ENCODE data around the gene WDR18. TPM values are rescaled to one million over a fixed set of nuclear protein-coding genes. Genes with fewer than 3 reads are reported as not detected.

WDR18 gene
- total RNA-seq, 2 donors from 2014 or later, result 68.6 to 85.6 TPM

GRCh38 chr19:1006711-1007398, 22.7 kb downstream of the WDR18 start:
- H3K36me3 ChIP-seq (ENCODE audit: control insufficient read depth, insufficient read depth, low read length), result no peaks in the 10 kb centered on the region
- Mint-ChIP-seq H3K4me3 (no peak overlapping the region), H3K27ac (no peak overlapping the region), H3K9me3 (peaks cover 8% of the 10 kb centered on the region), H3K4me1 (no peaks in the 10 kb centered on the region), H3K27me3 (ENCODE audit: insufficient read depth) (peaks cover 5% of the 10 kb centered on the region), H3K36me3 (ENCODE audit: low read depth) (peaks cover 13% of the 10 kb centered on the region)
- no peak for TF ChIP-seq CTCF (conservative IDR thresholded peaks at IDR 0.05)
- no peaks in the 10 kb centered on the region for H3K4me1 ChIP-seq (ENCODE audit: control insufficient read depth, insufficient read depth, low read length)
- H3K9ac ChIP-seq (ENCODE audit: extremely low read depth, low read length, poor library complexity, severe bottlenecking), result no peak overlapping the region
- H3K27me3 ChIP-seq (ENCODE audit: control insufficient read depth, insufficient read depth, low read length, poor library complexity, severe bottlenecking), result peaks cover 5% of the 10 kb centered on the region
- H3K27ac ChIP-seq (ENCODE audit: low read depth, low read length), result no peak overlapping the region
- no peak for DNase-seq
- 88 to 90% methylated on average over 18 to 27 of the region's 27 CpGs for WGBS, 2 experiments (ENCODE audit: insufficient coverage in 1 of 2, insufficient read length in 1 of 2)
- H3K9me3 ChIP-seq (ENCODE audit: control insufficient read depth, low read length), result no peaks in the 10 kb centered on the region
- no peak overlapping the region for H3K4me3 ChIP-seq (ENCODE audit: low read length)

GRCh38 chr19:1007399-1008251, 23.5 kb downstream of the WDR18 start:
- peaks cover 8% of the 10 kb centered on the region for H3K9me3 Mint-ChIP-seq
- Histone ChIP-seq H3K4me1 (ENCODE audit: control insufficient read depth, insufficient read depth, low read length) (no peaks in the 10 kb centered on the region), H3K4me3 (ENCODE audit: low read length) (no peak overlapping the region), H3K9me3 (ENCODE audit: control insufficient read depth, low read length) (no peaks in the 10 kb centered on the region), H3K27me3 (ENCODE audit: control insufficient read depth, insufficient read depth, low read length, poor library complexity, severe bottlenecking) (peaks cover 2% of the 10 kb centered on the region), H3K27ac (ENCODE audit: low read depth, low read length) (no peak overlapping the region), H3K9ac (ENCODE audit: extremely low read depth, low read length, poor library complexity, severe bottlenecking) (no peak overlapping the region), H3K36me3 (ENCODE audit: control insufficient read depth, insufficient read depth, low read length) (no peaks in the 10 kb centered on the region)
- no peak for DNase-seq
- peaks cover 13% of the 10 kb centered on the region for H3K36me3 Mint-ChIP-seq (ENCODE audit: low read depth)
- no peak overlapping the region for H3K4me3 Mint-ChIP-seq
- H3K27ac Mint-ChIP-seq, result no peak overlapping the region
- H3K4me1 Mint-ChIP-seq, result no peaks in the 10 kb centered on the region
- no peak for TF ChIP-seq CTCF (conservative IDR thresholded peaks at IDR 0.05)
- peaks cover 1% of the 10 kb centered on the region for H3K27me3 Mint-ChIP-seq (ENCODE audit: insufficient read depth)
- 94 to 98% methylated on average over 44 to 73 of the region's 73 CpGs for WGBS, 2 experiments (ENCODE audit: insufficient coverage in 1 of 2, insufficient read length in 1 of 2)

GRCh38 chr19:1008268-1009040, 24.3 kb downstream of the WDR18 start:
- Histone ChIP-seq H3K27ac (ENCODE audit: low read depth, low read length) (no peak overlapping the region), H3K4me1 (ENCODE audit: control insufficient read depth, insufficient read depth, low read length) (no peaks in the 10 kb centered on the region), H3K9ac (ENCODE audit: extremely low read depth, low read length, poor library complexity, severe bottlenecking) (no peak overlapping the region), H3K4me3 (ENCODE audit: low read length) (no peak overlapping the region), H3K9me3 (ENCODE audit: control insufficient read depth, low read length) (no peaks in the 10 kb centered on the region), H3K36me3 (ENCODE audit: control insufficient read depth, insufficient read depth, low read length) (peaks cover 7% of the 10 kb centered on the region), H3K27me3 (ENCODE audit: control insufficient read depth, insufficient read depth, low read length, poor library complexity, severe bottlenecking) (no peaks in the 10 kb centered on the region)
- 94 to 95% methylated on average over 31 to 42 of the region's 45 CpGs for WGBS, 2 experiments (ENCODE audit: insufficient coverage in 1 of 2, insufficient read length in 1 of 2)
- no peak for DNase-seq
- H3K4me3 Mint-ChIP-seq, result no peak overlapping the region
- no peak for TF ChIP-seq CTCF (conservative IDR thresholded peaks at IDR 0.05)
- H3K9me3 Mint-ChIP-seq, result peaks cover 8% of the 10 kb centered on the region
- H3K36me3 Mint-ChIP-seq (ENCODE audit: low read depth), result peaks cover 13% of the 10 kb centered on the region
- no peak overlapping the region for H3K27ac Mint-ChIP-seq
- H3K4me1 Mint-ChIP-seq, result no peaks in the 10 kb centered on the region
- H3K27me3 Mint-ChIP-seq (ENCODE audit: insufficient read depth), result no peaks in the 10 kb centered on the region

Data from endodermal cell (in vitro differentiated cells).